Measurements from ENCODE around the gene SNX14. TPM values are rescaled to one million over a fixed set of nuclear protein-coding genes. Genes with fewer than 3 reads are reported as not detected.

Gene SNX14
- total RNA-seq, 1 experiment from 2014 or later, result 84.8 TPM

DNA sequence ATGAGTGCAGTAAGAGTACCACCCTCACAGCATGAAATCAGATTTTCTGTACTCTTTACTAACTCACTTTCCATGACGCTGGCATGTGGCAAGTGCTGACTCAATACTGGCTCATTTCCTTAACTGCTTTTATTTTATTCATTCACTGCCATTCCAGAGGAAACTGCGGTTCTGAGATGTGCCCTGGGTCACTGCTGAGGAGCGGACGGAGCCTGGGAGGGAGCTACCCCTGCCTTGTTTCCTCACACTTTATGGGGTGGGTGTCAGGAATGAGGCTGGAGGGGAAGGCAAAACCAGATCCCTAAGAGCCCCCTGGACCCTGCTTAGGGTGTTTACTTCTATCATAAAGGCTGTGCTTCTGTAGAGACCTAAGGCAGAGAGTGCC lies 129.4 kb downstream of the SNX14 start:
- ATAC-seq, result peak; percentile 78
- Histone ChIP-seq H3K36me3 (ENCODE audit: control insufficient read depth in 1 of 2, insufficient read depth in 2 of 2, low read length in 2 of 2) (0 out of 4 replicates have a peak, but pooled peaks cover 0 to 5% of the 10 kb centered on the region in 2 experiments), H4K20me1 (ENCODE audit: insufficient read depth) (no peaks in the 10 kb centered on the region), H3K9me3 (ENCODE audit: control insufficient read depth in 1 of 2, insufficient read depth in 1 of 2, low read depth in 1 of 2, low read length in 2 of 2) (no peaks in the 10 kb centered on the region), H3K79me2 (ENCODE audit: insufficient read depth, low read length) (0 out of 2 replicates have a peak, but pooled peaks cover 10% of the 10 kb centered on the region), H2AFZ (ENCODE audit: low read depth, low read length, poor library complexity, severe bottlenecking) (no peak overlapping the region), H3K27me3 (ENCODE audit: insufficient read depth, low read length) (no peaks in the 10 kb centered on the region), H3K4me1 (ENCODE audit: control insufficient read depth in 1 of 2, insufficient read depth in 2 of 2, low read length in 2 of 2) (peaks cover 53 to 99% of the 10 kb centered on the region in 2 experiments), H3K9ac (ENCODE audit: low read length) (peak overlapping the region; percentile 65), H3K4me3 (replicated peaks in 1 of 2; ENCODE audit: low read depth in 1 of 2, low read length in 2 of 2) (peak overlapping the region; percentile 15 to 46), H3K9me2 (ENCODE audit: insufficient read depth) (no peaks in the 10 kb centered on the region), H3K27ac (ENCODE audit: low read depth, low read length) (peak overlapping the region; percentile 80), H3K4me2 (ENCODE audit: low read length) (peak overlapping the region; percentile 80)
- peak; percentile 97 for DNase-seq (ENCODE audit: low read depth, low spot score)
- ChIA-PET POLR2A (interaction anchor here (1.0 to 3.4 kb wide), 15 partner anchors 9 to 214 kb away, joined by 3 to 45 read pairs (median 5); partner anchors contain the start of gene NT5E), RAD21 (ENCODE audit: low non-redundant PET in 1 of 2, low total read pairs in 2 of 2, uncharacterized antibody in 2 of 2, unreplicated experiment in 2 of 2) (interaction anchor here (1.0 to 1.5 kb wide), 2 partner anchors 14 to 19 kb away, joined by 3 to 4 read pairs; partner anchors contain the start of gene NT5E (in 1 of the 2)), CTCF (interaction anchor here (1.0 to 2.4 kb wide), 2 partner anchors 19 to 109 kb away, joined by 5 to 11 read pairs; no protein-coding TSS in a partner anchor)
- no TSS peak for BruUV-seq (replicated peaks)
- TF ChIP-seq, protein P1, sequence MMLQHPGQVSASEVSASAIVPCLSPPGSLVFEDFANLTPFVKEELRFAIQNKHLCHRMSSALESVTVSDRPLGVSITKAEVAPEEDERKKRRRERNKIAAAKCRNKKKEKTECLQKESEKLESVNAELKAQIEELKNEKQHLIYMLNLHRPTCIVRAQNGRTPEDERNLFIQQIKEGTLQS (IDR thresholded peaks at IDR 0.05), result no peak
- TF ChIP-seq, protein P2, sequence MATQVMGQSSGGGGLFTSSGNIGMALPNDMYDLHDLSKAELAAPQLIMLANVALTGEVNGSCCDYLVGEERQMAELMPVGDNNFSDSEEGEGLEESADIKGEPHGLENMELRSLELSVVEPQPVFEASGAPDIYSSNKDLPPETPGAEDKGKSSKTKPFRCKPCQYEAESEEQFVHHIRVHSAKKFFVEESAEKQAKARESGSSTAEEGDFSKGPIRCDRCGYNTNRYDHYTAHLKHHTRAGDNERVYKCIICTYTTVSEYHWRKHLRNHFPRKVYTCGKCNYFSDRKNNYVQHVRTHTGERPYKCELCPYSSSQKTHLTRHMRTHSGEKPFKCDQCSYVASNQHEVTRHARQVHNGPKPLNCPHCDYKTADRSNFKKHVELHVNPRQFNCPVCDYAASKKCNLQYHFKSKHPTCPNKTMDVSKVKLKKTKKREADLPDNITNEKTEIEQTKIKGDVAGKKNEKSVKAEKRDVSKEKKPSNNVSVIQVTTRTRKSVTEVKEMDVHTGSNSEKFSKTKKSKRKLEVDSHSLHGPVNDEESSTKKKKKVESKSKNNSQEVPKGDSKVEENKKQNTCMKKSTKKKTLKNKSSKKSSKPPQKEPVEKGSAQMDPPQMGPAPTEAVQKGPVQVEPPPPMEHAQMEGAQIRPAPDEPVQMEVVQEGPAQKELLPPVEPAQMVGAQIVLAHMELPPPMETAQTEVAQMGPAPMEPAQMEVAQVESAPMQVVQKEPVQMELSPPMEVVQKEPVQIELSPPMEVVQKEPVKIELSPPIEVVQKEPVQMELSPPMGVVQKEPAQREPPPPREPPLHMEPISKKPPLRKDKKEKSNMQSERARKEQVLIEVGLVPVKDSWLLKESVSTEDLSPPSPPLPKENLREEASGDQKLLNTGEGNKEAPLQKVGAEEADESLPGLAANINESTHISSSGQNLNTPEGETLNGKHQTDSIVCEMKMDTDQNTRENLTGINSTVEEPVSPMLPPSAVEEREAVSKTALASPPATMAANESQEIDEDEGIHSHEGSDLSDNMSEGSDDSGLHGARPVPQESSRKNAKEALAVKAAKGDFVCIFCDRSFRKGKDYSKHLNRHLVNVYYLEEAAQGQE (IDR thresholded peaks at IDR 0.05; ENCODE audit: low read depth), result no peak
- TF ChIP-seq ZFX (IDR thresholded peaks at IDR 0.05) (no peak), TCF7L2 (IDR thresholded peaks at IDR 0.05; ENCODE audit: borderline replicate concordance, extremely low read depth, insufficient read depth, insufficient read length) (peak; percentile 80), POLR2AphosphoS5 (IDR thresholded peaks at IDR 0.05; ENCODE audit: low read depth, low read length) (peak; percentile 53; the same call in 1 of the 2 replicates), POLR2A (IDR thresholded peaks at IDR 0.05; ENCODE audit: borderline replicate concordance, extremely low read depth, insufficient read depth, insufficient read length) (no peak), SIN3A (IDR thresholded peaks at IDR 0.05; ENCODE audit: low read depth) (no peak), SRF (IDR thresholded peaks at IDR 0.05; ENCODE audit: low read depth) (no peak), EZH2phosphoT487 (IDR thresholded peaks at IDR 0.05; ENCODE audit: borderline replicate concordance) (no peak), ELF1 (IDR thresholded peaks at IDR 0.05; ENCODE audit: borderline replicate concordance, low read depth) (no peak), JUND (IDR thresholded peaks at IDR 0.05) (no peak), YY1 (IDR thresholded peaks at IDR 0.05; ENCODE audit: extremely low read depth, insufficient replicate concordance, low read depth, low read length) (peak; percentile 32), ZBTB33 (IDR thresholded peaks at IDR 0.05; ENCODE audit: extremely low read depth, insufficient replicate concordance, low read length) (peak; percentile 75), SP1 (IDR thresholded peaks at IDR 0.05; ENCODE audit: low read depth) (no peak)
- intact Hi-C loops (cut with micrococcal nuclease), result loop anchor here (1.0 to 10.0 kb wide), 2 partner anchors 103 to 211 kb away; no protein-coding TSS in a partner anchor
